ENCODE results near the gene SNCG.

DNA sequence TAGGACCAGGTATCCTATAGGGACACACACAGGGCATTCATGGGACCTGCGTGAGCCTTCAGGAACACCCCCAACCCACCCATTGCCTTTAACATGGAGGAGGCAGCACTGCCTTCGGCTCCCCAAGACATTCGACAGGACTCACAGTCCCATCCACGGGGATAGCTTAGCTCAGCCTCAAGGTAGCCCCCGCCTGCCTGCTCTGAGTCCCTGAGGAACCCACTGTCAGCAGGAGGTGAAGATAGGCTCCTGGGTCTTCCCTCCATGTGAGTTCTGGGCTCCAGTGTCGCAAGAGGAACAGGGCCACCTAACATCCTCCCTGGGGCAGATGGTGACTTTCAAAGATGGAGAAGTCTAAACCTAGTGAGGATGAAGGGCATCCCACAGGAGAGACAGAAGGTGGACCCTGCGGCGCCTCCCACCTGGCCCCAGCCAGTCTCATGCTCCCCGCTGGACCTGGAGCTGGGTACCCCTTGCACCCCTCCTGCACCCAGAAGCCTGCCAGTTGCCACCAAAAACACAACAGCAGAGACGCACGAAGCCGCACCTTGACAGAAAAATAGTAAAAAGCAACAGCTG lies 5.0 kb downstream of the SNCG start:
- TF ChIP-seq, protein P1, sequence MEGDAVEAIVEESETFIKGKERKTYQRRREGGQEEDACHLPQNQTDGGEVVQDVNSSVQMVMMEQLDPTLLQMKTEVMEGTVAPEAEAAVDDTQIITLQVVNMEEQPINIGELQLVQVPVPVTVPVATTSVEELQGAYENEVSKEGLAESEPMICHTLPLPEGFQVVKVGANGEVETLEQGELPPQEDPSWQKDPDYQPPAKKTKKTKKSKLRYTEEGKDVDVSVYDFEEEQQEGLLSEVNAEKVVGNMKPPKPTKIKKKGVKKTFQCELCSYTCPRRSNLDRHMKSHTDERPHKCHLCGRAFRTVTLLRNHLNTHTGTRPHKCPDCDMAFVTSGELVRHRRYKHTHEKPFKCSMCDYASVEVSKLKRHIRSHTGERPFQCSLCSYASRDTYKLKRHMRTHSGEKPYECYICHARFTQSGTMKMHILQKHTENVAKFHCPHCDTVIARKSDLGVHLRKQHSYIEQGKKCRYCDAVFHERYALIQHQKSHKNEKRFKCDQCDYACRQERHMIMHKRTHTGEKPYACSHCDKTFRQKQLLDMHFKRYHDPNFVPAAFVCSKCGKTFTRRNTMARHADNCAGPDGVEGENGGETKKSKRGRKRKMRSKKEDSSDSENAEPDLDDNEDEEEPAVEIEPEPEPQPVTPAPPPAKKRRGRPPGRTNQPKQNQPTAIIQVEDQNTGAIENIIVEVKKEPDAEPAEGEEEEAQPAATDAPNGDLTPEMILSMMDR (conservative IDR thresholded peaks at IDR 0.05; ENCODE audit: low read length) = no peak
- TF ChIP-seq EZH2phosphoT487 (IDR thresholded peaks at IDR 0.05; ENCODE audit: borderline replicate concordance, low read depth, low read length) = no peak
